ENCODE results near the gene NEU4.

DNA sequence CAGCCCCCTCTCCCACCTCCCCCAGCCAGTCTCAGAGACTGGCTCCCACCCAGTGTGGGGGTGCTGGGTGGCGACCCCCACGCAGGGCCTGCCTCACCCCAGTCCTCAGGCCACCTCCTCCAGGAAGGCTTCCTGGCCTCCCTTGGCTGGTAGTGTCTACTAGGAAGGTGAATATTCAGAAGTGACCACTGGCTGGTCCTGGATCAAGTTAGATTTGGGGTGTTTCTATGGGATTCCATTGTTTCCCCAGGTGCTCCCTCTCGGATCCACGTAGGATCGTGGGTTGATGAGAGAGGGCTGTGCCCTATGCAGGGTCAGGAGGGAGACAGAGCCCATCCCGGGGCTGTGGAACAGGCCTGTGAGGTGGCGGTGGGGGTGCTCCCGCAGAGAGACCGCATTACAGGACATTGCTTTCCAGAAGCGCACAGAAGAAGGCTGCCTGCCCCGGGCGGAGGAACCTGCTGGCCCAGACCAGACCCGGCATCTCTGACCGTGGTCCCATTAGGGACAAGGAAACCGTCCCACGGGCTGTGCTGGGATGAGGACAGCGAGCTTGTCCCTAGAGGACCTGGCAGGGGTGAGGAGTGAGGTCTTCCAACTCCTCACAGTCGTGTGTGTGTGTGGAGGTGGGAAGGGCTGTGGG, 46.4 kb downstream of the NEU4 start:
- TF ChIP-seq, protein P1, sequence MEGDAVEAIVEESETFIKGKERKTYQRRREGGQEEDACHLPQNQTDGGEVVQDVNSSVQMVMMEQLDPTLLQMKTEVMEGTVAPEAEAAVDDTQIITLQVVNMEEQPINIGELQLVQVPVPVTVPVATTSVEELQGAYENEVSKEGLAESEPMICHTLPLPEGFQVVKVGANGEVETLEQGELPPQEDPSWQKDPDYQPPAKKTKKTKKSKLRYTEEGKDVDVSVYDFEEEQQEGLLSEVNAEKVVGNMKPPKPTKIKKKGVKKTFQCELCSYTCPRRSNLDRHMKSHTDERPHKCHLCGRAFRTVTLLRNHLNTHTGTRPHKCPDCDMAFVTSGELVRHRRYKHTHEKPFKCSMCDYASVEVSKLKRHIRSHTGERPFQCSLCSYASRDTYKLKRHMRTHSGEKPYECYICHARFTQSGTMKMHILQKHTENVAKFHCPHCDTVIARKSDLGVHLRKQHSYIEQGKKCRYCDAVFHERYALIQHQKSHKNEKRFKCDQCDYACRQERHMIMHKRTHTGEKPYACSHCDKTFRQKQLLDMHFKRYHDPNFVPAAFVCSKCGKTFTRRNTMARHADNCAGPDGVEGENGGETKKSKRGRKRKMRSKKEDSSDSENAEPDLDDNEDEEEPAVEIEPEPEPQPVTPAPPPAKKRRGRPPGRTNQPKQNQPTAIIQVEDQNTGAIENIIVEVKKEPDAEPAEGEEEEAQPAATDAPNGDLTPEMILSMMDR (IDR thresholded peaks at IDR 0.05; ENCODE audit: insufficient read depth, low read depth, low read length), result no peak
- TF ChIP-seq EZH2 (IDR thresholded peaks at IDR 0.05; ENCODE audit: insufficient read depth, low read length), result no peak

Data from astrocyte (in vitro differentiated cells and primary cell).